Measurements from ENCODE around the gene AOAH.
"Not testable (repeated sequence)": the region's sequence is repeated elsewhere in the genome, so short reads cannot be mapped to it uniquely, and the experiment has no call there.

The AOAH gene

GRCh38 chr7:36653663-36654355, 70.5 kb downstream of the AOAH start:
- no peak for DNase-seq

DNA sequence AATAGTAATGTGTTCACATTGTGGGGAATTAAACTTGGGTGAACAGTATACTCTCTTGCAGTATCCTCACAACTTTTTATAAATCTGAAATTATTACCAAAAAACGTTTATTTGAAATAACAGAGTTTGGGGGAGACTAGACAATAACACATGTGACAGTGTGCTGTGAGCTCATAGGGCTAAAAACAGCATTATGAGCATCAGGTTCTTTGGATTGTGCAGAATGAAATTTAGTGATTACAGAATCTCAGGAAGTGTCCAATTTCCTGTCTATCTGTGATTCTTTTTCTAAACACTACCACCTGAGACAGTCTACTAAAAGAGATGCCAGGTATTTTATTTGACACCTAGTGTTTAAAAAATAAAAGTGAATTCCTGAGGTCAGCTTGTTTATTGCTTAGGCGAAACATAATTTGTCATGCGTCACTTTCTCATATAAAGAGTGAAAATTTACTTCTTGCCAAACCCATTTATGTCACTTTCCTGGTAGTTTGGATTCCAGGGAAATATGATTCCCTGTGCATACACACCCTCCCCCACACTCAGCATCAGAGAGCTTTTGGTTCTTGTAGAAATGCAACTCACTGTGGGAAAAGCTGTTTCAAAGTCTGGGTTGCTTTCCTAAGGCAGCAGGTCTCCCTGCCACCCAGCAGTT, 71.2 kb downstream of the AOAH start:
- no peak for DNase-seq

GRCh38 chr7:36652431-36652830, 71.9 kb downstream of the AOAH start:
- DNase-seq: no peak

DNA sequence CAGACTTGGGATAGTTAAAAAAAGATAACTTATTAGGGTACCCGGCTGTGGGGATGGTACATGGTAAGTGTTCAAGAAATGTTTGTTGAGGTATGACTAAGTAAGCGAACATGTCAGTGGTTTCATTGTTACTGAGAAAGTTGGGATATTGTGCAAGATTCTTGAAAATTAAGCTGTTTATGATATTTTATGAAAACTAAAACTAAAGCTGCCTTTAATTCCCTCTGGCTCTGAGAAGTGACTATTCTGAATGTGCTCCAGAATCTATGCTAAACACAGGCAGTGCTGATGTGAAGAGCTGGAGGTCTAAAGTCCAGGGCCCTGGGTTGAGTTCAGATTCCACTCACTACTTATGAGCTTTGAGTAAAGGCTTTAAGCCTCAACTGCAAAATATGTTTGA, 72.9 kb downstream of the AOAH start:
- no peak for DNase-seq

DNA sequence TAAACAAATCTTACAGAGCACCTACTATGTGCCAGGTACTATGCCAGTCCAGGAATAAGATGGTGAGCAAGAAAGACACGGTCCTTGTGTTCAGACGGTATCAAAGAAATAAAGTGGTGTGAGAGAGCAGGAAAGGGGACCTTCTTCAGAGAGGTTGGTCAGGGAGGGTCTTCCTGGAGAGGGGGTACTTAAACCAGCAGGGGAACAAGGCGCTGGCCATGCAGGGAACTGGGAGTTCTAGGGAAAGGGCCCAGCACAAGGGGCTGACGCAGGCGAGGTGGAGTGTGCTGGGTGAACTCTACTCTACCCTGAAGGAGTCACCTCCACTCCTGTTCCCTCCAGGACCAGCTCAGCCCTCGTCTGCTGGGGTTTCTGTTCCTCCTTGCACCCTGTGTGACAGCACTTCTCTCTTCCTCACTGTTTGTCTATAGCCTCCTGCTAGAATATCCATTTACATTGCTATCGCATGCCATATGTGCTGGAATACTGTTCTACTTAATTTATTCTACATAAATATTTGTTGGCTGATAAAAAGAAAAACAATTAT, 73.5 kb downstream of the AOAH start:
- no peak for DNase-seq

GRCh38 chr7:36650320-36650719, 74.0 kb downstream of the AOAH start:
- no peak for DNase-seq

DNA sequence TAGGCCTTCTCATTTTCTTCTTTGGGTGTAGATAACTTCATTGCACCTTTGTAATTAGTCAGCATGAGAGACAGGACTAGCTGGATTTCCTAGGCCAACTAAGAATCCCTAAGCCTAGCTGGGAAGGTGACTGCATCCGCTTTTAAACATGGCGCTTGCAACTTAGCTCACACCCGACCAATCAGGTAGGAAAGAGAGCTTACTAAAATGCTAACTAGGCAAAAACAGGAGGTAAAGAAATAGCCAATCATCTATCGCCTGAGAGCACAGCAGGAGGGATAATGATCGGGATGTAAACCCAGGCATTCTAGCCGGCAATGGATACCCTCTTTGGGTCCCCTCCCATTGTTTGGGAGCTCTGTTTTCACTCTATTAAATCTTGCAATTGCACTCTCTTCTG, 75.0 kb downstream of the AOAH start:
- DNase-seq: not testable (repeated sequence)

DNA sequence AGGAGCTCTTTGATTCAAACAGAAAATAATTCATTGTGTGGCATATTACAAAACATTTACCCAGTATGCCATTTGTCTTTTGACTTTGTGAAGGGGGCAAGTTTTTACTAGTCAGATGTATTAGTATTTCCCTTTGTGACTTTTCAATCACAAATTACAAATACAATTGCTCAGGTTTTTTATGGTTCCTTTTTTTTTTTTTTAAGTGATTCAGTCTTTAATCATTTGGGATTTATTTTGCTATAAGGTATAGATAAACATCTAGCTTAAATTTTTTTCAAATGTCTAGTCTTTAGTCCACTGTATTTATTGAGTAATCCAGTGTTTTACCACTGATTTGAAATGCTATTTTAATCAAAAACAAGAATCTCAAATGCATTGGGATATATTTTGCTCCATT, 75.9 kb downstream of the AOAH start:
- DNase-seq: no peak

DNA sequence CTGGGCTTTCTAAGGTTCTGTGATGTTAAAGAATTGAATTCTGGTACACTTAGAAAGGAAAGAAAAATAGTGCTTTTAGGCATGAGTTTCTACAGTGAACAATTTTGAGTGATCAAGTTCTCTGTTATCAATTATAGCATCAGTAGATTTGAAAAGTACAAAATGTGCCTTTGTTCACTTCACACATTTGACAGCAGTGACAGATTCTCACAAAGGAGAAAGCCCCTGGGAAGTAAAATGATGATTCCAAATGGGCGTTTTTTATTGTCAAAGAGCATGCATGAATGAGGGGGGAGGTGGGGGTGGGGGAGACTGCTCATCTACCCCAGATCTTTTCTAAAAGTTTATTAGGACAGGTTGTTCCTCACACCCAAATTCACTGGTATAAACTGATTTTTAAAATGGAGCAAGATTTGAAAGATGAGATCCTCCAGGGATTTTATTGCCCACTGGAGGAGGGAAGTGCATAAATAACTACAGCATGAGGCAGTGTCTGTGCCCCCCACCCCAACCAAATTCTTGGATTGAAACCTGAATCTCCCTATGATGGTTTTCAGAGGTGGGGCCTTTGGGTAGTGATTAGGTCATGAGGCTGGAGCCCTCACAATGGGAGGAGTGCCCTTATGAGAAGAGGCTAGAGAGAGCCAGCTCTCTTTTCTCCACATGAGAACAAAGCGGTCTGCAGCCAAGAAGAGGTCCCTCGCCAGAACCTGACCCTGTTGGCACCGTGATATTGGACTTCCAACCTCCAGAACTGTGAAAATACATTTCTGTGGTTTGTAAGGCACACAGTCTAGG, 79.5 kb downstream of the AOAH start:
- DNase-seq: no peak

- no peak for DNase-seq
Measured at GRCh38 chr7:36642414-36642813, 81.9 kb downstream of the AOAH start.

DNA sequence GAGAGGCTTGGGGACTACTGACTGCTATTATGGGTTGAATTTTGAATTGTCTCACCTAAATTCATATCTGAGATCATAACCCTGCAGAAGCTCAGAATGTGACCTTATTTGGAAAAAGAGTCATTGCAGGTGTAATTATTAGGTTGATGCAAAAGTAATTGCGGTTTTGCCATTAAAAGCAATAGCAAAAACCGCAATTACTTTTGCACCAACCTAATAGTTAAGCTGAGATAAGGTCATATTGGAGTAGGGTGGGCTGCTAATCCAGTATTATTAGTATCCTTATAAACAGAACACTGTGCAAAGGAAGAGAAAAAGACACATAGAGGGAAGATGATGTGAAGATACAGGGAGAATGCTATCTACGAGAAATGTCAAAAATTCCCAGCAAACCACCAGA, 82.3 kb downstream of the AOAH start:
- DNase-seq: no peak

DNA sequence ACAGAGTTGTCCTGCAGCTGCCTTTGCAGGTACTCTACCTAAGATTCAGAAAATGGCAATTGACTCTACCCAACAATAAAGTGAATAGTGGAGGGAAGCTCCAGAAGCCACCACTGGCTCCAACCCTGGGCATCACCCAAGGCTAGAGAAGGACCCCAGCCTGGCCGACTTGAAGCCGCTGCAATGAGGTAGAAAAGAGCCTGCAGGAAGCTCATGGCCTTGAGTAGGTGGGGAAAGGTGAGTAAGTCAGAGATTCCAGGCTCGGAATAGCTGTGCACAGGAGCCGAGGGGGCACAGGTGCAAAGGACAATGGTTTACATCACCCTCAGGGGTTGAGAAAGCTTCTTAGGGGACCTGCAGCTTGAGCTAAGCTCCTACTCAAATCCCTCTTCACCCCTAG, 83.6 kb downstream of the AOAH start:
- no peak for DNase-seq

DNA sequence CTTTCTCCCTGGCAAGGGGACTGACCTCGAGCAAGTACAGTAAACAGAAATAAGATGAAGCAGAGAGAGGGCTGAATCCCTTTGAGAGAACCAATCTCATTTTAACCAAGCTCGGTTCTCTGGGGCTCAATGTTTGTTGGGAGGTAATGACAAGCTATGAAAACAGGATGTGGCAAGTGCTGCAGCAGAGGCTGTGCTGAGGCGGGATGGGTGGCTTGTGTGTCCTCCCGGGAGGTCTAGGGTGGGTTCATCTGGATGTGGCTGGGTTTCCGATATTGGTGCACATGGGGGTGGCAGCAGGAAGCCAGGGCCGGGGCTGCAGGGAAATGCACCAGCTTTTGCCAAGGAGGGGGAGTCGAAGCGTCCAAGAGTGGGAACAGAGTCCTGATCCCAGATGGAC, 84.5 kb downstream of the AOAH start:
- DNase-seq: peak in 1 of 2 donors; percentile 7

DNA sequence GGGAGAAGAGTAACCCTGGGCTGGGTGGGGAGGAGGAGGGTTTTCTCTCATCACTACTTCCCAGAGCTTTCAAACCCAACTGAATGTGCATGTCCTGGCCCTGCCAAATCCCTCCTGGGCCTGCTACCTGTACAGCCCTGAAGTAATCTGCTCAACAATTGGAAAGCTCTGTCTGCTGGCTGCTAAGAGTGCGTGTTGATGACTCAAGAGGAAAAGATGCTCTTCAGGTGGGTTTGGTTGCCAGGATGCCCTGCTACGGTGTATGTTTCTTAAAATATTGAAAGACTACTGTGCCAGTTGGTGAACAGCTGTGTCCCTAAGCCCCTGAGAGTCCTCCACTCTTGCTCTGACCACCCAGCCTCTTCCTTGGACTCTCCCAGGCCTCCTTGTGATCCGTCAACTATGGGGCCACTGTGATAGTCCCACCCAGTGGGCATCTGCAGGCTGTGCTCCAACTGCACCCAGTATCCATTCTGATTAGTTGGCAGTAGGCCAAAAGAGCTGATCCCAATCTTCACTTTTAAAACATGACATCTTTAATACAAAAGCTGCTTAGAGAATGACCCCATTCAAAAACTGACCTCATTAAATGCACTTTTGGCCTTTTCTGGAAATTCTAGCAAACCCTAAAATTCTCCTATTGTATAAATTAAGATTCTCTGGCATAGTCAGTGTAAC, 85.6 kb downstream of the AOAH start:
- DNase-seq: no peak

DNA sequence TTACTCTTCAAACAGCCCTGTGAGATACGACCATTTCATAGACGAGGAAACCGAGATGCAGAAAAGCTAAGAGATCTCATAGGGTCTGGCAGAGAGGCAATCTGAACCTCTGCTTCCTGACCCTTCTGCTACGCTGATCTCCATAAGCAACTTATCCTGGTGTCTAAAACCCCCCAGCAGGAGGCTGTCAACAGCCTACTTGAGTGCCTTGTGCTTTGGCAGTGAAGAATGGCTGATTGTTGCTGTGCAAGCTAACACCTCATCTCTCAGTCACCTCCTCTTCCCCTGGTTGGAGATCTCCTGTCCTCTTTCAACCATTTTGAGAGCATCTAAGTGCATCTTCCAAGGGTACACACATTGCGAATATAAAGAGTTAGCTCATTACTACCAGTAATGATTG, 86.2 kb downstream of the AOAH start:
- DNase-seq: no peak

DNA sequence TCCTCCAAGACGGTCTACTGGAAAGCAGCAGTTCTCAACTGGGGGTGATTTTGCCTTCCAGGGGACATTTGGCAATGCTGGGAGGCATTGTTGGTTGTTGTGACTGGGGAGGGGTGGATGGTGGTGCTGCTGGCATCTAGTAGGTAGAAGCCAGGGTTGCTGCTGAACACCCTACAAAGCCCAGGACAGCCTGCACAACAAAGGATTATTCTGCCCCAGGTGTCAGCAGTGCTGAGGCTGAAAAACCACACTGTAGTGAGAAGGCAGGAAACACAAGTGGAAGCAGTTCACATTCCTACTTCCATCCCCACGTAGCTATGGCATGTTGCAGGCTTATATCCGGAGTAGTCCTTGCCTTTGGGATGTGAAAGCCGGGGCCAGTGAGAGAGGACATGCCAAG, 86.9 kb downstream of the AOAH start:
- no peak for DNase-seq

DNA sequence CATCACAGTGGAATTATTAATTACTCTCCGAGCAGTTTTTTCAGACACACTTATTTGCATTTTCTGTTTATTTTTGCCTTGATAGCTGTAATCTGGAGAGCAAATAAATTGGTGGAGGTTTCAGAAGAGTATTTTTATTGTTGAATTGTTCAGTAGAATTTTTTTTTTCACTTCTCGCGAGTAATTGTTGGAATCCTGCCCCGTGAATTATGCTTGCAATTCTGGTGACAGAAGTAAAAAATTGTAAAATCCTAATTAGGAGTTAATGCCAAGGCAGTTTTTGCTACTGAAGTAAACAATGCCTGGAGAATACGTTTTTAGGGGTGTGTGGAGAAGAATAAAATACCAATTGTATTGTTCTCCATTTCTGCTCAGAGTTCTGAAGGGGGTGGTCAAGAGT, 88.2 kb downstream of the AOAH start:
- no peak for DNase-seq

GRCh38 chr7:36635091-36635490, 89.2 kb downstream of the AOAH start:
- no peak for DNase-seq

- no peak for DNase-seq
Measured at GRCh38 chr7:36633377-36633776, 90.9 kb downstream of the AOAH start.

GRCh38 chr7:36630112-36630650, 94.1 kb downstream of the AOAH start:
- DNase-seq: no peak

- no peak for DNase-seq
Measured at GRCh38 chr7:36629351-36629750, 94.9 kb downstream of the AOAH start.

GRCh38 chr7:36627836-36628235, 96.5 kb downstream of the AOAH start:
- DNase-seq: no peak

GRCh38 chr7:36626111-36626510, 98.2 kb downstream of the AOAH start:
- DNase-seq: no peak
